G401 (cell line): ENCODE measurements around the gene TIPARP. TPM values are rescaled to one million over a fixed set of nuclear protein-coding genes. Genes with fewer than 3 reads are reported as not detected.

Experiments used
- DNase-seq: peaks from one replicate; pipeline ENCODE4 v3.0.0-alpha.2; 2015; ENCODE audit warnings: low spot score
- in situ Hi-C: cut with HindIII; loops from 2 replicates; pipeline ENCODE4 v1.10.0; 2016; ENCODE audit warnings: low sequenced_read_pairs, mixed read lengths
- total RNA-seq: library from RNA; depleted of rRNA; stranded (reverse); fragments of >200 nt; shearing (Covaris generic); gene quantifications from 2 replicates; pipeline ENCODE4 v1.2.3, GENCODE V29; 2014; rRNA removed

Gene TIPARP, protein sequence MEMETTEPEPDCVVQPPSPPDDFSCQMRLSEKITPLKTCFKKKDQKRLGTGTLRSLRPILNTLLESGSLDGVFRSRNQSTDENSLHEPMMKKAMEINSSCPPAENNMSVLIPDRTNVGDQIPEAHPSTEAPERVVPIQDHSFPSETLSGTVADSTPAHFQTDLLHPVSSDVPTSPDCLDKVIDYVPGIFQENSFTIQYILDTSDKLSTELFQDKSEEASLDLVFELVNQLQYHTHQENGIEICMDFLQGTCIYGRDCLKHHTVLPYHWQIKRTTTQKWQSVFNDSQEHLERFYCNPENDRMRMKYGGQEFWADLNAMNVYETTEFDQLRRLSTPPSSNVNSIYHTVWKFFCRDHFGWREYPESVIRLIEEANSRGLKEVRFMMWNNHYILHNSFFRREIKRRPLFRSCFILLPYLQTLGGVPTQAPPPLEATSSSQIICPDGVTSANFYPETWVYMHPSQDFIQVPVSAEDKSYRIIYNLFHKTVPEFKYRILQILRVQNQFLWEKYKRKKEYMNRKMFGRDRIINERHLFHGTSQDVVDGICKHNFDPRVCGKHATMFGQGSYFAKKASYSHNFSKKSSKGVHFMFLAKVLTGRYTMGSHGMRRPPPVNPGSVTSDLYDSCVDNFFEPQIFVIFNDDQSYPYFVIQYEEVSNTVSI
- total RNA-seq = 26.5 and 33.1 TPM in 2 replicates

DNA sequence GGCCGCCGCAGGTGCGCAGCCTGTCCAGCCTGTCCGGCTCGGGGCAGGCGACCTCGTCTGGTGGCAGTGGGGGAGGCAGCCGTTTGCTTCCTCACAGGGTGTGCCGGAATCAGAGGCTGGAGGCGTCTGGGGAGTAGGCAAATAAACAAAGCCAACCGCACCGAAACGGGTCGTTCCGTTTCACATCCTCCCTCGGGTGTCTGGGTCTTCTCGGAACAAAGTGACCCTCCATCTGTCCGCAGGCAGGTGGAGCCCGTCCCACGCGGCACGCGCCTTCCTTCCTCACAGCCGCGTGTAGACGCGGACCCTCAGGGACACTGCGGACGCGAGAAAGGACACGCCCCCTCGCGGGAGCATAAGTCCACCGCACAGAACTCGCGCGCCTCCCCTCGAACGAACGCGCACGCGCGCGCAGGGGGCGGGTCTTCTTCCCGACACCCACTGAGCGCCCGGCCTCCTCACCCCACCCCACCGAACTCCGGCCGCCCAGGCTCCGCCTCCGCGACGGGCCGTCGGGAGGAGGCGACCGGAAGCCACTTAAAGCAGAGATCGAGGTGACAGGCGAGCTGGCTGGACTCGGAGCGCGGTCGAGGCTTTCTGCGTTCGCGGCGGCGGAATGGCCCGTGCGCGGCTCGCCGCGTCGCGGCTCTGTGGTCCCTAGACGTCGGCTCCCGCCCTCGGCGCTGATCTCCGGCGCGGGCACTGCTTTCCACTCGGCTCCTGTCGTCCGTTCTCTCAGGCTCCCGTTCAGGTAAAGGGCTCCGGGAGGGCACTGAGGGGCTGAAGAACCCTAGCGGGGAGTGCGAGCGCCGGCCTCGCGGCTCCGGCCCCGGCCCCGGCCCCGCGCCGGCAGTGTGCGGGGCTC lies at the start of gene TIPARP:
Gene TIPARP, plus strand, starts transcription at position 545 of the 865 bp plus-strand sequence. CDS start 3,108 bp downstream, outside the sequence.
- peak; percentile 96 for DNase-seq
- in situ Hi-C loops = no loop called here

- in situ Hi-C loops = no loop called here
These were observed 48.3 kb upstream of the TIPARP start for GRCh38 chr3:156626104-156626503.

GRCh38 chr3:156627946-156628569 lies 46.3 kb upstream of the TIPARP start:
- in situ Hi-C loops = no loop called here
- no peak for DNase-seq

More at GRCh38 chr3:156626104-156626503, 48.3 kb upstream of the TIPARP start:
- DNase-seq = no peak

DNA sequence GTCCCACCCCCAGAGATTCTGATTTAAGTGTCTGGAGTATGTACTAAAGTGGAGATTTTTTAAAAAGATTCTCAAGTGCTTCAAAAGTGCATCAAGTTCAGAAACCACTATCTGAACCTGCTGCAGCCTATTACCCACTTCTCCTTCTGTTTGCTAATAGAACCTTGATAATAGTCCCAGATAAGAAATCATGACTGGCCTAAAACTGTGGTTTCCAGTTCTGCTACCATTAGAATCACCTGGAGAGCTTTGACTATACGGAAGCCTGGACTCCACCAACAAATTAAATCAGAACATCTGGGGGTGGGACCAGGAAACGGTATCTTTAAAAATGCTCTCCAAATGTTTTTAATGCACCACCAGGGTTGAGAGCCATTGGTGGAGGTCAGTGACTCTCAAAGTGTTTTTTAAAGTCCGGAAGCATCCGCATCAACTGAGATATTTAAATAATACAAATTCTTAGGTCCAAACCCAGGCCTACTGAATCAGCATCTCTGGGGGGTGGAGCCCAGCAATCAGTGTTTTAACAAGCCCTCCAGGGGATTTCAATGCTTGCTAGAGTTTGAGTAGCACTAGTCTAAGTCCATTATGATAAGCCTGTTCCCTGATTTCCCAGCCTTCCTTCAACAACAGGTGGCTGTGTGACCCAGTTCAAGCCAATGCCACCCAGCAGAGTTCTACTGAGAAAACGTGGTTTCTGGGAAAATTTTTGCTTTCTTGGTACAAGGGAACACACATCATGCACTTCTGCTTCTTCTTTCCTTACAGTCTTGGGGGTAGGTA lies 45.4 kb upstream of the TIPARP start:
- DNase-seq = no peak
- in situ Hi-C loops = no loop called here

- DNase-seq = no peak
- in situ Hi-C loops = no loop called here
These were observed 44.2 kb upstream of the TIPARP start for GRCh38 chr3:156630081-156630772.

GRCh38 chr3:156630773-156631093 lies 43.7 kb upstream of the TIPARP start:
- no peak for DNase-seq
- in situ Hi-C loops = no loop called here

GRCh38 chr3:156631323-156631722 lies 43.1 kb upstream of the TIPARP start:
- in situ Hi-C loops = no loop called here
- no peak for DNase-seq

- DNase-seq = no peak
- in situ Hi-C loops = no loop called here
These were observed 41.8 kb upstream of the TIPARP start for GRCh38 chr3:156632601-156633000.

DNA sequence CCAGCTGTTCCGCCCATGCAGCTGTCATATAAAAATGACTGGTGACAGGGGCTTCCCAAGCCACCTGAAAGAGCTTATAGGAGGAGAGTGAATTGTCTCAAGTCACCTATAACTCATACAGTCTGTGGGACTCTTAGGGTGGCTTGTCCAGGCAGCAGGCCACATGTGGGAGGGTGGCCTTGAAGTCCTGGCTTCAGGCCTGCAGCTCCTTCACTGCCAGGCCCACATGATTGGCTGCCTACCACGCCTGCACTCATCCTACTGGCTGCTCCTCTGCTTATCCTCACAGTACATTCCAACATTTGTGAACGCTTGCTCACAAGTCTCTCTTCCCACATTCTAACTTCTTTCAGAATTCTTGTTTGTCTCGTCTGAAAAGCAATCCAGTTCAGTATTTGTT lies 41.1 kb upstream of the TIPARP start:
- in situ Hi-C loops = no loop called here
- no peak for DNase-seq

DNA sequence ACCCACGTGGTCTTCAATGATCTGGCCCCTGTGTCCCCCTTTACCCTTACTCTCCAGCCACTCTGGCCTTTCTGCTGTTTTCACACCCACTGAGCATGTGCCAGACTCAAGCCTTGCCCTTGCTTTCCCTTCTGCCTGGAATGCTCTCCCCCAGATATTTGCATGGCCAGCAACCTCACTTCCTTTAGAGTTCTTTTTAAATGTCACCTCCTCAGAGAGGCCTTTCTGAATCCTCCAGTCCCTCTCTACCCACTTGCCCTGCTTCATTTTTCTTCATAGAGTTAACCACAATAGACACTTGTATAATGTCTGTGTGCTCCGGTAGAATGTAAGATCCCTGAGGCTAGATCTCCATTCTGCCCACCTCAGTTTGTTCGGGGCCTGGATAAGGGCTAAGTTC lies 39.4 kb upstream of the TIPARP start:
- DNase-seq = no peak
- in situ Hi-C loops = no loop called here

- in situ Hi-C loops = no loop called here
- no peak for DNase-seq
These were observed 38.4 kb upstream of the TIPARP start for GRCh38 chr3:156635973-156636372.

DNA sequence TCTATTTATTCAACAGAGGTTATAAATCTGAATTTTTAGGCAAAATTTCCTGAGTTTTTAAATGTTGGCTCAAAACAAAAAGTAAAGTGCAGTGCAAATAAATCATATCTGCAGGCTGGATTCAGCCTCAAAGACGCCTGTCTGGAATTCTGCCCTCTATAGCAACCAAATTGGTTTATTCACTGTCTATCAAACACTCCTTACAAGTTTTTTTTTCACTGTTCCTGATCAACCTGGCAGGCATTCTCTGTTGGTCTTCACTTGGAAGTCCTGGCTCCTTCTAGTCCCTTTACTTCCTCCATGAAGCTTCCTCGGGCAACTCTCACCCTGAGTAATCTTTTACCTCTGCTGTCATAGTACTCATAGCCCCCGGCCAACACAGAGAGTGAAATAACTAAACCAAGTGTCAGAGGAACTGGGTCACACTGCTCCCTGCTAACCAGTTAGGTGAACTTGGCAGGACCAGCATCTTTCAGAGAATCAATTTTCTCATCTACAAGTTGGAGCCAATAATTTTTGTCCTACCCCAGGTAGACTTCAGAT lies 36.8 kb upstream of the TIPARP start:
- in situ Hi-C loops = no loop called here

GRCh38 chr3:156638271-156638670 lies 36.1 kb upstream of the TIPARP start:
- no peak for DNase-seq
- in situ Hi-C loops = no loop called here

More for the DNA sequence above, 36.8 kb upstream of the TIPARP start:
- no peak for DNase-seq

GRCh38 chr3:156639414-156640023 lies 34.9 kb upstream of the TIPARP start:
- in situ Hi-C loops = no loop called here
- DNase-seq = no peak

DNA sequence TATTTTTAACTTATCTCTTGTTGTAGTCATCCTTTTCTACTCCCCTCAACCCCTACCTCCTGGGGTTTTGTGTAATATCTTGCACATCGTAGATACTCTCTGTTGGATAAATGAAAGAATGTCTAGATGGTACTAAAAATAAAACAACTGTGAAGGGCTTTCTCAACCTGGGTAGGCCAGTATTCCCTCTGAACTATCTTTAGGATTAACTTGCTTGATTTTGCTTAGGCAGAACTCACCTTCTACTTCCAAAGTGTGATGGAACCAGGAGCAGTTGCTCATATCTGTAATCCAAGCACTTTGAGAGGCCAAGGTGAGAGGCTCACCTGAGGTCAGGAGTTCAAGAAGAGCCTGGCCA lies 32.8 kb upstream of the TIPARP start:
- no peak for DNase-seq
- in situ Hi-C loops = no loop called here

- peak; percentile 30 for DNase-seq
- in situ Hi-C loops = no loop called here
These were observed 31.4 kb upstream of the TIPARP start for GRCh38 chr3:156642750-156643728.
